Pancreas (tissue), 10 donors: ENCODE data around the gene GALR2. TPM values are rescaled to one million over a fixed set of nuclear protein-coding genes. Genes with fewer than 3 reads are reported as not detected.

Source experiments
- ATAC-seq, 4 donors: fragments of 200-7000 bp; cut with Tn5 transposase; one replicate each; pipeline versions ENCODE4 v1.8.0 to v1.9.1; 2020; ENCODE audit warnings: mild to moderate bottlenecking in 4 of 4, moderate library complexity in 4 of 4
- DNase-seq, 6 donors: peaks; one replicate each; pipeline ENCODE4 v3.0.0-alpha.2; 2020
- FAIRE-seq: peaks from 2 replicates; lab custom pipeline; 2012; peaks lifted over from hg19 to GRCh38; lab: Jason Lieb, UNC
- H3K27ac ChIP-seq, 4 donors: fragments of 200-600 bp; sonication (generic); 1 replicate in 3 of 4; 2 replicates in 1 of 4; pipeline versions ENCODE4 v1.5.0 to v1.8.0; 2020
- H3K27me3 ChIP-seq, 4 donors: fragments of 200-600 bp; one replicate each; pipeline ENCODE4 v1.8.0; 2021
- H3K36me3 ChIP-seq, 3 donors: fragments of 200-600 bp; sonication (generic) in 1 of 3; one replicate each; pipeline versions ENCODE4 v1.5.0 to v1.8.0; 2020 to 2021
- H3K4me1 ChIP-seq, 3 donors: fragments of 200-600 bp; one replicate each; pipeline ENCODE4 v1.8.0; 2021
- H3K4me3 ChIP-seq, 4 donors: fragments of 200-600 bp; sonication (generic) in 2 of 4; one replicate each; pipeline versions ENCODE4 v1.5.0 to v1.8.0; 2020 to 2021
- H3K9me3 ChIP-seq, 4 donors: fragments of 200-600 bp; one replicate each; pipeline ENCODE4 v1.8.0; 2021
- CTCF ChIP-seq, 4 donors: fragments of 200-600 bp; sonication (generic) in 3 of 4; IDR thresholded peaks; one replicate each; pipeline versions ENCODE4 v1.5.0 to v1.8.0; 2021; ENCODE audit warnings: antibody characterized with exemption in 4 of 4
- WGBS, 2 donors: extraction: QIAGEN DNeasy Blood & Tissue Kit; methylation state at CpG; one replicate each; pipeline ENCODE4 v1.1.7; 2013; 5-methylcytosine and 5-hydroxymethylcytosine counted together
- intact Hi-C, 3 donors: fragments of 100-400 bp; cut with DNase I; formaldehyde crosslinking; loops; one replicate each; pipeline versions ENCODE4 v1.11.1 to v1.14.2; 2022
- polyA plus RNA-seq, 2 donors: library from polyadenylated mRNA; stranded (reverse); fragments of 200-250 nt; gene quantifications; one replicate each; pipeline ENCODE4 v1.2.3, GENCODE V29; 2013
- total RNA-seq, 6 donors: library from RNA; stranded (reverse); fragmentation: NEBNext Ultra II Directional in 4 of 6; extraction: Animal tissue kit (Norgen Biotek cat#: 25700) in 4 of 6; gene quantifications; one replicate each; pipeline versions ENCODE4 v1.2.1 to v1.2.4, GENCODE V29; 2021 to 2023
- donor health status: healthy with polysubstance abuse.
- donor health status: DM: no; HTN: no; CAD: no; lungs with moderate emphysema.
- donor health status: DM: no; HTN: no; CAD: no.
- donor health status: control.
- donor health status: control.
- donor health status: Bipolar disorder and iron deficiency.
- donor health status: DM: yes; HTN: yes; CAD: no.
- donor health status: DM: no; HTN: no; CAD: no.
- donor health status: DM: no; HTN: no; CAD: no.
- donor health status: DM: yes; HTN: yes; CAD: no.

Gene GALR2
- total and polyA plus RNA-seq, 8 donors, result 0.11 to 0.19 (median 0.12) TPM; not detected in 5

- H3K27me3 ChIP-seq, result no peaks in the 10 kb centered on the region
- no peaks in the 10 kb centered on the region for H3K4me1 ChIP-seq
- ATAC-seq (no peak), FAIRE-seq (no peak), DNase-seq (no peak)
- WGBS, 2 donors, result 86 to 91% methylated on average over 8 of the region's 8 CpGs
- no peak overlapping the region for H3K4me3 ChIP-seq
- H3K9me3 ChIP-seq, result no peaks in the 10 kb centered on the region
- no peak for TF ChIP-seq CTCF (IDR thresholded peaks at IDR 0.05)
- peaks cover 4 to 95% (median 56%) of the 10 kb centered on the region in 3 donors for H3K36me3 ChIP-seq
- intact Hi-C loops, result no loop called here
- no peak overlapping the region for H3K27ac ChIP-seq
These were observed 28.5 kb upstream of the GALR2 start for GRCh38 chr17:76046064-76046463.

- DNase-seq (no peak), FAIRE-seq (no peak), ATAC-seq (no peak)
- Histone ChIP-seq H3K27ac (no peak overlapping the region), H3K36me3 (peaks cover 4 to 74% (median 50%) of the 10 kb centered on the region in 3 donors), H3K4me1 (peaks cover 0 to 7% (median 0%) of the 10 kb centered on the region in 3 donors), H3K4me3 (no peak overlapping the region), H3K9me3 (no peaks in the 10 kb centered on the region), H3K27me3 (no peaks in the 10 kb centered on the region)
- TF ChIP-seq CTCF (IDR thresholded peaks at IDR 0.05), result no peak
- WGBS, 2 donors, result 82 to 88% methylated on average over 9 of the region's 9 CpGs
- intact Hi-C loops, result no loop called here
These were observed 26.5 kb upstream of the GALR2 start for GRCh38 chr17:76048025-76048605.

GRCh38 chr17:76048711-76049110, 25.9 kb upstream of the GALR2 start:
- no peak for FAIRE-seq
- TF ChIP-seq CTCF (IDR thresholded peaks at IDR 0.05), result no peak
- intact Hi-C loops, result no loop called here
- Histone ChIP-seq H3K9me3 (no peaks in the 10 kb centered on the region), H3K27ac (no peak overlapping the region), H3K4me3 (no peak overlapping the region), H3K36me3 (peaks cover 4 to 70% (median 44%) of the 10 kb centered on the region in 3 donors), H3K4me1 (peaks cover 0 to 7% (median 0%) of the 10 kb centered on the region in 3 donors), H3K27me3 (no peaks in the 10 kb centered on the region)
- no peak for DNase-seq
- ATAC-seq, result no peak
- 82 to 85% methylated on average over 9 of the region's 9 CpGs for WGBS, 2 donors

GRCh38 chr17:76049239-76049638, 25.3 kb upstream of the GALR2 start:
- 92% methylated on average over 3 of the region's 3 CpGs for WGBS, 2 donors
- peaks cover 4 to 70% (median 38%) of the 10 kb centered on the region in 3 donors for H3K36me3 ChIP-seq
- FAIRE-seq, result no peak

More at GRCh38 chr17:76049239-76049638, 25.3 kb upstream of the GALR2 start:
- no peaks in the 10 kb centered on the region for H3K27me3 ChIP-seq
- DNase-seq, result no peak
- no peak for ATAC-seq
- H3K4me3 ChIP-seq, result no peak overlapping the region
- H3K27ac ChIP-seq, result no peak overlapping the region
- no peaks in the 10 kb centered on the region for H3K9me3 ChIP-seq
- H3K4me1 ChIP-seq, result peaks cover 0 to 7% (median 0%) of the 10 kb centered on the region in 3 donors
- no peak for TF ChIP-seq CTCF (IDR thresholded peaks at IDR 0.05)
- intact Hi-C loops, result no loop called here
